ENCODE data around the gene GNB3.
"Not testable (repeated sequence)": the region's sequence is repeated elsewhere in the genome, so short reads cannot be mapped to it uniquely, and the experiment has no call there.

GNB3 gene

GRCh38 chr12:6873094-6874014 lies 32.6 kb downstream of the GNB3 start, which contains the start of gene SPSB2:
Gene SPSB2, minus strand, starts transcription at chr12:6873303. Its CDS starts 402 bp downstream, at chr12:6872901.
- in situ Hi-C loops (cut with MboI; ENCODE audit: low sequenced_read_pairs), result no loop called here

- in situ Hi-C loops (cut with MboI; ENCODE audit: low sequenced_read_pairs), result not testable (repeated sequence)
Measured at GRCh38 chr12:6874015-6874368, 33.3 kb downstream of the GNB3 start.

GRCh38 chr12:6879824-6880223 lies 39.1 kb downstream of the GNB3 start:
- in situ Hi-C loops (cut with MboI; ENCODE audit: low sequenced_read_pairs), result not testable (repeated sequence)

GRCh38 chr12:6883252-6883651 lies 42.5 kb downstream of the GNB3 start:
- in situ Hi-C loops (cut with MboI; ENCODE audit: low sequenced_read_pairs), result no loop called here

GRCh38 chr12:6883683-6884082 lies 43.0 kb downstream of the GNB3 start:
- in situ Hi-C loops (cut with MboI; ENCODE audit: low sequenced_read_pairs), result no loop called here

GRCh38 chr12:6884539-6884938 lies 43.8 kb downstream of the GNB3 start:
- in situ Hi-C loops (cut with MboI; ENCODE audit: low sequenced_read_pairs), result no loop called here

- in situ Hi-C loops (cut with MboI; ENCODE audit: low sequenced_read_pairs), result not testable (repeated sequence)
Measured at GRCh38 chr12:6886206-6886999, 45.7 kb downstream of the GNB3 start.

- in situ Hi-C loops (cut with MboI; ENCODE audit: low sequenced_read_pairs), result no loop called here
Measured at GRCh38 chr12:6887460-6887859, 46.7 kb downstream of the GNB3 start.

GRCh38 chr12:6888360-6888759 lies 47.6 kb downstream of the GNB3 start:
- in situ Hi-C loops (cut with MboI; ENCODE audit: low sequenced_read_pairs), result no loop called here

- in situ Hi-C loops (cut with MboI; ENCODE audit: low sequenced_read_pairs), result not testable (repeated sequence)
Measured at GRCh38 chr12:6888794-6889193, 48.1 kb downstream of the GNB3 start.

- in situ Hi-C loops (cut with MboI; ENCODE audit: low sequenced_read_pairs), result not testable (repeated sequence)
Measured at GRCh38 chr12:6889775-6890573, 49.2 kb downstream of the GNB3 start.

- in situ Hi-C loops (cut with MboI; ENCODE audit: low sequenced_read_pairs), result no loop called here
Measured at GRCh38 chr12:6890789-6891645, 50.3 kb downstream of the GNB3 start.

GRCh38 chr12:6891646-6892001 lies 50.9 kb downstream of the GNB3 start:
- in situ Hi-C loops (cut with MboI; ENCODE audit: low sequenced_read_pairs), result no loop called here

GRCh38 chr12:6892683-6893082 lies 52.0 kb downstream of the GNB3 start:
- in situ Hi-C loops (cut with MboI; ENCODE audit: low sequenced_read_pairs), result not testable (repeated sequence)

GRCh38 chr12:6894321-6894720 lies 53.6 kb downstream of the GNB3 start:
- in situ Hi-C loops (cut with MboI; ENCODE audit: low sequenced_read_pairs), result no loop called here
